MM.1S (cell line): ENCODE results near the gene PLGRKT.

Experiments used
- DNase-seq: peaks from one replicate; pipeline ENCODE4 v3.0.0-alpha.2; 2015
- H2AFZ ChIP-seq: fragments of 300-600 bp; sonication (generic); 2 replicates; pipeline ENCODE4 v1.6.0; 2016; ENCODE audit warnings: antibody characterized with exemption, low read length
- H3F3A ChIP-seq: fragments of 300-600 bp; sonication (generic); 2 replicates; pipeline ENCODE4 v1.6.1; 2016; ENCODE audit warnings: mild to moderate bottlenecking, antibody characterized with exemption, low read length, moderate library complexity, mixed read lengths; ENCODE audit not compliant: insufficient read depth
- H3K27ac ChIP-seq: fragments of 300-600 bp; sonication (generic); 2 replicates; pipeline ENCODE4 v1.5.1; 2016; ENCODE audit warnings: mild to moderate bottlenecking, low read length
- H3K27me3 ChIP-seq: fragments of 300-600 bp; sonication (generic); replicated peaks from 2 replicates; pipeline ENCODE4 v1.6.0; 2016; ENCODE audit warnings: low read length; ENCODE audit not compliant: insufficient read depth
- H3K36me3 ChIP-seq: fragments of 300-600 bp; sonication (generic); replicated peaks from 2 replicates; pipeline ENCODE4 v1.6.1; 2016; ENCODE audit warnings: mild to moderate bottlenecking, low read length, mixed read lengths; ENCODE audit not compliant: insufficient read depth
- H3K4me1 ChIP-seq: fragments of 300-600 bp; sonication (generic); 2 replicates; pipeline ENCODE4 v1.6.1; 2016; ENCODE audit warnings: low read length, mixed read lengths
- H3K4me2 ChIP-seq: fragments of 300-600 bp; sonication (generic); 2 replicates; pipeline ENCODE4 v1.6.0; 2016; ENCODE audit warnings: low read depth, low read length
- H3K4me3 ChIP-seq: fragments of 300-600 bp; sonication (generic); 2 replicates; pipeline ENCODE4 v1.5.1; 2016; ENCODE audit warnings: low read length, mixed read lengths
- H3K79me2 ChIP-seq: fragments of 300-600 bp; sonication (generic); 2 replicates; pipeline ENCODE4 v1.6.1; 2016; ENCODE audit warnings: mixed run types, low read length, mixed read lengths
- H3K9ac ChIP-seq: fragments of 300-600 bp; sonication (generic); 2 replicates; pipeline ENCODE4 v1.6.1; 2016; ENCODE audit warnings: low read length, mixed read lengths
- H3K9me2 ChIP-seq: fragments of 300-600 bp; sonication (generic); replicated peaks from 2 replicates; pipeline ENCODE4 v1.6.1; 2016; ENCODE audit warnings: mild to moderate bottlenecking, low read length, mixed read lengths; ENCODE audit not compliant: insufficient read depth
- H3K9me3 ChIP-seq: fragments of 300-600 bp; sonication (generic); replicated peaks from 2 replicates; pipeline ENCODE4 v1.6.1; 2016; ENCODE audit warnings: mild to moderate bottlenecking, low read length, mixed read lengths; ENCODE audit not compliant: insufficient read depth
- H4K20me1 ChIP-seq: fragments of 300-600 bp; sonication (generic); 2 replicates; pipeline ENCODE4 v1.6.1; 2016; ENCODE audit warnings: mild to moderate bottlenecking, low read length, moderate library complexity, mixed read lengths; ENCODE audit not compliant: insufficient read depth
- EZH2 ChIP-seq: fragments of 300-600 bp; sonication (generic); optimal IDR thresholded peaks from 2 replicates; pipeline ENCODE3; 2017; ENCODE audit warnings: low read depth, mild to moderate bottlenecking, antibody characterized with exemption, low read length, mixed read lengths
- EZH2phosphoT487 ChIP-seq: fragments of 300-600 bp; sonication (generic); IDR thresholded peaks from 2 replicates; pipeline ENCODE4 v1.6.1; 2018; ENCODE audit warnings: antibody characterized with exemption, low read length
- TF ChIP-seq, protein P1 (sequence below): fragments of 300-600 bp; sonication (generic); IDR thresholded peaks from 2 replicates; pipeline ENCODE4 v1.5.1; 2016; ENCODE audit warnings: antibody characterized with exemption, low read length, mixed read lengths

The PLGRKT gene

GRCh38 chr9:5388026-5388819 lies 49.5 kb downstream of the PLGRKT start:
- DNase-seq, result no peak

GRCh38 chr9:5384436-5384835 lies 53.3 kb downstream of the PLGRKT start:
- H3K4me1 ChIP-seq, result no peaks in the 10 kb centered on the region
- TF ChIP-seq EZH2phosphoT487 (no peak), EZH2 (no peak)
- TF ChIP-seq, protein P1, sequence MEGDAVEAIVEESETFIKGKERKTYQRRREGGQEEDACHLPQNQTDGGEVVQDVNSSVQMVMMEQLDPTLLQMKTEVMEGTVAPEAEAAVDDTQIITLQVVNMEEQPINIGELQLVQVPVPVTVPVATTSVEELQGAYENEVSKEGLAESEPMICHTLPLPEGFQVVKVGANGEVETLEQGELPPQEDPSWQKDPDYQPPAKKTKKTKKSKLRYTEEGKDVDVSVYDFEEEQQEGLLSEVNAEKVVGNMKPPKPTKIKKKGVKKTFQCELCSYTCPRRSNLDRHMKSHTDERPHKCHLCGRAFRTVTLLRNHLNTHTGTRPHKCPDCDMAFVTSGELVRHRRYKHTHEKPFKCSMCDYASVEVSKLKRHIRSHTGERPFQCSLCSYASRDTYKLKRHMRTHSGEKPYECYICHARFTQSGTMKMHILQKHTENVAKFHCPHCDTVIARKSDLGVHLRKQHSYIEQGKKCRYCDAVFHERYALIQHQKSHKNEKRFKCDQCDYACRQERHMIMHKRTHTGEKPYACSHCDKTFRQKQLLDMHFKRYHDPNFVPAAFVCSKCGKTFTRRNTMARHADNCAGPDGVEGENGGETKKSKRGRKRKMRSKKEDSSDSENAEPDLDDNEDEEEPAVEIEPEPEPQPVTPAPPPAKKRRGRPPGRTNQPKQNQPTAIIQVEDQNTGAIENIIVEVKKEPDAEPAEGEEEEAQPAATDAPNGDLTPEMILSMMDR, result no peak
- no peaks in the 10 kb centered on the region for H3K27me3 ChIP-seq
- no peaks in the 10 kb centered on the region for H3K9me2 ChIP-seq
- H3K9ac ChIP-seq, result no peak overlapping the region
- no peaks in the 10 kb centered on the region for H3K36me3 ChIP-seq
- DNase-seq, result no peak
- H3K4me2 ChIP-seq, result no peak overlapping the region
- H4K20me1 ChIP-seq, result no peaks in the 10 kb centered on the region
- no peaks in the 10 kb centered on the region for H3F3A ChIP-seq
- H2AFZ ChIP-seq, result no peak overlapping the region
- H3K79me2 ChIP-seq, result no peaks in the 10 kb centered on the region
- H3K27ac ChIP-seq, result no peak overlapping the region
- no peaks in the 10 kb centered on the region for H3K9me3 ChIP-seq
- no peak overlapping the region for H3K4me3 ChIP-seq

More at GRCh38 chr9:5388026-5388819, 49.5 kb downstream of the PLGRKT start:
- Histone ChIP-seq H3K4me1 (no peaks in the 10 kb centered on the region), H3K27ac (no peak overlapping the region), H4K20me1 (no peaks in the 10 kb centered on the region), H3K9me2 (no peaks in the 10 kb centered on the region), H3K36me3 (no peaks in the 10 kb centered on the region), H3F3A (no peaks in the 10 kb centered on the region), H3K4me3 (no peak overlapping the region), H3K4me2 (no peak overlapping the region), H3K79me2 (no peaks in the 10 kb centered on the region), H2AFZ (no peak overlapping the region), H3K9ac (no peak overlapping the region), H3K9me3 (no peaks in the 10 kb centered on the region), H3K27me3 (no peaks in the 10 kb centered on the region)
- TF ChIP-seq EZH2phosphoT487 (no peak), EZH2 (no peak)
- TF ChIP-seq, protein P1, result no peak

DNA sequence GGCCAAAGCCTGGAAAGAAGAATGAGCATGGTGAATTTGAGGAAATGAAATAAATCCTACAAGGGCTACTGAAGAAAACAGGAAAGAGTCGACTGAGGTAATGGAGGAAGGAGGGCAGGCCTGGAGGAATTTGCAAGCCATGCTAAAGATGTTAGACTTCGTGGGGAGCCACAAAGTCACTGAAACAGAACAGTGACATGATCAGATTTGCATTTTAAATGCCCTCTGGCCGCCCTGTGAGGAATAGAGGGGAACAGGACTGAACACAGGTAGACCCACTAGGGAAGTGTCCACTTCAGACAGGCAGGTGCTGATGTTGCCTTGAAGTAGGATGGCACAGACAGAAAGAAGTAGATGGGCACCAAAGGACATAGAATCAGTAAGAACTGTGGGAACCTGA lies 55.2 kb downstream of the PLGRKT start:
- Histone ChIP-seq H3K9me2 (no peaks in the 10 kb centered on the region), H3K36me3 (no peaks in the 10 kb centered on the region), H3K4me3 (no peak overlapping the region), H4K20me1 (no peaks in the 10 kb centered on the region), H2AFZ (no peak overlapping the region), H3K4me2 (no peak overlapping the region), H3K4me1 (no peaks in the 10 kb centered on the region), H3K9me3 (no peaks in the 10 kb centered on the region), H3F3A (no peaks in the 10 kb centered on the region), H3K27me3 (no peaks in the 10 kb centered on the region), H3K27ac (no peak overlapping the region), H3K79me2 (no peaks in the 10 kb centered on the region), H3K9ac (no peak overlapping the region)
- no peak for DNase-seq
- no peak for TF ChIP-seq EZH2phosphoT487
- TF ChIP-seq, protein P1, result no peak
- TF ChIP-seq EZH2, result no peak
